ENCODE measurements around the gene PPEF1. TPM values are rescaled to one million over a fixed set of nuclear protein-coding genes. Genes with fewer than 3 reads are reported as not detected.

Gene PPEF1
- total and polyA plus RNA-seq, 2 experiments from 2014 or later: 0.76 TPM; not detected in 1

- TF ChIP-seq ZNF462 (CRISPR knock-in tag; IDR thresholded peaks at IDR 0.05): no peak
Observed at GRCh38 chrX:18755651-18756050, 48.2 kb downstream of the PPEF1 start (continued).

- DNase-seq (ENCODE audit: low spot score) (no peak), ATAC-seq (peak; percentile 68)
- Histone ChIP-seq H3K79me2 (replicated peaks; ENCODE audit: insufficient read depth) (no peaks in the 10 kb centered on the region), H4K20me1 (replicated peaks; ENCODE audit: insufficient read depth) (no peaks in the 10 kb centered on the region), H2AFZ (no peak overlapping the region), H3K27ac (ENCODE audit: low read depth) (no peak overlapping the region), H3K36me3 (ENCODE audit: insufficient read depth) (no peaks in the 10 kb centered on the region), H3K4me3 (no peak overlapping the region), H3K27me3 (ENCODE audit: insufficient read depth) (no peaks in the 10 kb centered on the region), H3K4me2 (0 out of 2 replicates have a peak overlapping the region, but pooled peaks have one; percentile 49), H3K9me2 (ENCODE audit: insufficient read depth) (no peaks in the 10 kb centered on the region), H3K4me1 (ENCODE audit: insufficient read depth) (peaks cover 7% of the 10 kb centered on the region; the same call in 1 of the 2 replicates), H3F3A (replicated peaks; ENCODE audit: low read depth) (no peaks in the 10 kb centered on the region)
- Mint-ChIP-seq H3K9me3 (no peaks in the 10 kb centered on the region), H3K27ac (peak overlapping the region; percentile 44; the same call in 1 of the 2 replicates), H3K4me1 (peaks cover 31% of the 10 kb centered on the region), H3K36me3 (ENCODE audit: low read depth) (no peaks in the 10 kb centered on the region), H3K27me3 (ENCODE audit: insufficient read depth, low read depth, poor library complexity) (peaks cover 5% of the 10 kb centered on the region), H3K4me3 (no peak overlapping the region)
- TF ChIP-seq EZH2phosphoT487 (IDR thresholded peaks at IDR 0.05; ENCODE audit: unreplicated experiment): no peak
- no peak for TF ChIP-seq EZH2 (IDR thresholded peaks at IDR 0.05; ENCODE audit: low read depth, unreplicated experiment)
- TF ChIP-seq CTCF (conservative IDR thresholded peaks at IDR 0.05; ENCODE audit: low read depth in 2 of 2): no peak
- no peak for TF ChIP-seq CREB1 (CRISPR knock-in tag; IDR thresholded peaks at IDR 0.05; ENCODE audit: low read depth)
- TF ChIP-seq ZNF462 (CRISPR knock-in tag; IDR thresholded peaks at IDR 0.05): no peak
Observed at GRCh38 chrX:18757956-18758932, 50.8 kb downstream of the PPEF1 start.

All from GM23338 (cell line).